Measurements from ENCODE around the gene TREX2.

TREX2 gene

GRCh38 chrX:153457827-153458466, 12.1 kb upstream of the TREX2 start:
- no peak overlapping the region for H3K4me3 ChIP-seq (ENCODE audit: low read depth, low read length)
- DNase-seq (ENCODE audit: low read depth), result no peak

GRCh38 chrX:153457136-153457825, 11.4 kb upstream of the TREX2 start:
- no peak overlapping the region for H3K4me3 ChIP-seq (ENCODE audit: low read depth, low read length)
- no peak for DNase-seq (ENCODE audit: low read depth)

DNA sequence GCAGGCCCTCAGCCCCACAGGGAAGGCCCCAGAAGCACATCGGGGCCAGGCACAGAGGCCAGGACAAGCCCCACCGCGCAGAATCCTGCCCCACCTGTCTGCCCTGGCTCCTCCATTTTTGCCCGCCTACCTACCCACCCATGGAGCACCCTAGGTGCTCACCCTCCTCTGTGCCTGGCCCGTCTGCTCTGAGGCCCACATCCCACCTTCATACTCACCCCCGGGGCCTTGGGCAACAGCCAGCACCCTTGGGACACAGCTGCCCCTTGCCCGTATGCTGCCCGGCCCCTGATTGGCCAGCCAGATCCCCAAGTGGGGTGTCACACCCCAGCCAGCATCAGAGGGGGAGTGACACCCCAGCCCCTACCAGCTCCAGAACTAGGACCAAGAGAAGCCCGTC, 10.8 kb upstream of the TREX2 start:
- H3K4me3 ChIP-seq (ENCODE audit: low read depth, low read length), result no peak overlapping the region
- DNase-seq (ENCODE audit: low read depth), result no peak

DNA sequence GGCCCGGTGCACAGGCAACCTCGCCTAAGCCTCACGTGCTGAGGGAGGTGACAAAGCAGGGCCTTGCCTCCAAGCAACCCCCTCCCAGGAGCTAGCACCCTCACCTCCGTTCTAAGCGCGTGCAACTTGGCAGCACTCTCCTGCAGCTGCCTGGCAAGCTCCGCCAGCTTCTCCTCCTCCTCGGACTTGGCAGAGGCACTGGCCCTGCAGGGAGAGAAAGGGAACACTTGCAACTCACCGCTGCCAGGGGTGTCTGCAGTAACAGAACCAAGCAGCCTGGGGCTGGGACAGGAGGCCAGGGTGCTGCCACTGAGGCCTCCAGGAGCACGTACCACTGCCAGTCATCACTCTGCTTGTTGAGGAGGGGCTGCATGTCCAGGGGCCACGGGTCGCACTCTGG, 10.3 kb upstream of the TREX2 start:
- H3K4me3 ChIP-seq (ENCODE audit: low read depth, low read length), result no peak overlapping the region
- DNase-seq (ENCODE audit: low read depth), result no peak

DNA sequence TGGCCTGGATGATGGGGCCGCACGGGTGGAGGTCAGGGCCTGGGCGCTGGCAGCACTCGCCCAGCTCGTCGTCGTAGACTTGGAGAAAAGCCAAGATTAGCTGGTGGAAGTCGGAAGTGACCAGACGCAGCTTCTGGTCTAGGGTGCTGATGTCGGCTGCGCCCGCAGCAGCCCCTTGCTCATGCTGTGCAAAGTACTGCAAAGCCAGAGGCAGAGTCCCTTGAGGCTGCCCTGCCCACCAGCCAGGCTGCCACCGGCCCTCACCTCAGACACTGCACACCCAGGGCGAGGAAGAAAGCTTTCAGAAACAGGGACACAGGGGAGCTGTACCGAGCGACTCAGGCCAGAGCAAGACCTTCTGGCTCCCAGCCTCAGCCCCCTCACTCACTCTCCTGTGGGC, 9.7 kb upstream of the TREX2 start:
- no peak for DNase-seq (ENCODE audit: low read depth)
- H3K4me3 ChIP-seq (ENCODE audit: low read depth, low read length), result no peak overlapping the region

DNA sequence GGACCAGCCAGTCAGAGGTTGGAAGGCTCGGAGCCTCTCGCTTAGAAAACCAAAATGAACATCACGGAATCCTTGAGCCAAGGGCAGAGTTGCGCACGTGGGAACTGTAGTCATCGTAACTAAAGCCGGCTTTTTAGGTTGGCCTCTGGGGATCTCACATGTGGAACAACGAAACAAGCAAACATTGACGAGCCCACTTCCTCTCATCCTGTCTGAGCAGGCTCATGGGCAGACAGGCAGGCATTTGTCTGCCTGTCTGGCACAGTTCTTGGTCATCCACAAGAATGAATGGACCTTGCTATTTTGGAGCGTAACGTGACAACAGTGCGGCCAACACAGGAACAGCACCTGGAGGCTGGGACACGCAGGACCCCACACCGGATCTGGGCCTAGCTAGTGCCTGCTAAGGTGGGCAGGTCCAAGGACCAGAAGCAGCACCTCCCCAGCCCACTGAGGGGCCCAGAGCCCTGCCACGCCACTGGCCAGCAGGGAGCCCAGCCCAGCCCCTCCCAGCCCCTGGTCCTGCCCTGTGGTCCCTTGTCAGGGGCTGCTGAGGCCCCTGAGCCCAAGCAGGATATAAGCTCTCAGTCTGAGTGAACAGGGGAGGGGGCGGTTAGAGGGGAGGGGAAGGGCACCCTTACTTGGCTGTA, 9.2 kb upstream of the TREX2 start:
- H3K4me3 ChIP-seq (ENCODE audit: low read depth, low read length), result no peak overlapping the region
- no peak for DNase-seq (ENCODE audit: low read depth)

DNA sequence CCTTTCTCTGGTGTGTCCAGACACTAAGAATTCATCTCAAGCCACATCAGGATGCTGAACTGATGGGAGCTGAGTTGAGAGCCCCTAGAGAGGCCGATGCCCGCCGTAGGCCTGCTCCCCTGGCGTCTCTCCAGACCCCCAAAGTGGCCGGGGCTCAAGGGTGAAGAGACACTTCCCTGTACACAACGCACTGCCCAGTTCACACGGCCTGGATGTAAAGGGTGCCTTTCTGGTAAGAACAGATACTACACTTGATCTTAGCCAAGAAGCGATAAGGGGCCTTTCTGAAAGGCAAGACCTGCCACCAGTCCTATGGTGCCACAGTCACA, 5.1 kb upstream of the TREX2 start:
- no peak for DNase-seq (ENCODE audit: low read depth)
- H3K4me3 ChIP-seq (ENCODE audit: low read depth, low read length), result no peak overlapping the region

DNA sequence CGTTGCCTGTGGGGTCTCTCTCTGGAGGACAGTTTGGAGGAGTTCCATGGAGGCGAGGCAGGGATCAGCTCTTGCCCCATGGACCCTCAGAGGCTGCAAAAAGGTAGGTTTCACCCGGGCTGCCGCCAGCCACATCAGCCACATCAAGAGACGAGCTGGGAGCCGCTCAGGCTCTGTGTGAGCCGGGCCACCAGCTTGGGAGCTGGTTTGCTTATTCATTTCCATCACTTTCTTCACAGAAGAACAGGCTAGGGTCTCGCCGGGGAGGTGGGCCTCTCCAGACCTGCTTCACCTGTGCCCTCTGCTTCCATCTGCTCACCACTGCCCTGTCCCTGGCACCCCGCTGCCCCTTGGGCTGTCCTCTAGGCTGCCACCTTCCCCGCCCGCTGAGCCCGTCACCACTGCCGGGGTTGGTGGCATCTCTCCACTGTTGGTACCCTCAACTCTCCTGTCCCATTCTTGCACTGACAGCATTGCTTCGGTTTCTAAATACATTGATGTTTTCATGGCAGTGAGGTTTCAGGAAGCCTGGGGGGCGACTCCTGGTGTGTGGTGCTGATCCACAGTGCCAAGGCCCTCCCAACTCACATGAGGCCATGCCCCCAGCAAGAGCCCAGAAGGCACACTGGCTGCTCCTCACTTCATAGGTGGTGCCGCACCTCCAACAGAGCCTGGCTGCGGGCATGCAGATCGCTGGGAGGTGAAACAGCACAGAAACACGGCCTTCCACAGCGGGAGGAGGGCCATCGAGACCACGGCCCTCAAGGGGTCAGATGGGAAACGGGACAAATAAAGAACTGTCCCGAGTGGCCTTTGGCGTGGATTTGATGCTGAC, 4.5 kb upstream of the TREX2 start:
- no peak for DNase-seq (ENCODE audit: low read depth)
- H3K4me3 ChIP-seq (ENCODE audit: low read depth, low read length), result no peak overlapping the region

DNA sequence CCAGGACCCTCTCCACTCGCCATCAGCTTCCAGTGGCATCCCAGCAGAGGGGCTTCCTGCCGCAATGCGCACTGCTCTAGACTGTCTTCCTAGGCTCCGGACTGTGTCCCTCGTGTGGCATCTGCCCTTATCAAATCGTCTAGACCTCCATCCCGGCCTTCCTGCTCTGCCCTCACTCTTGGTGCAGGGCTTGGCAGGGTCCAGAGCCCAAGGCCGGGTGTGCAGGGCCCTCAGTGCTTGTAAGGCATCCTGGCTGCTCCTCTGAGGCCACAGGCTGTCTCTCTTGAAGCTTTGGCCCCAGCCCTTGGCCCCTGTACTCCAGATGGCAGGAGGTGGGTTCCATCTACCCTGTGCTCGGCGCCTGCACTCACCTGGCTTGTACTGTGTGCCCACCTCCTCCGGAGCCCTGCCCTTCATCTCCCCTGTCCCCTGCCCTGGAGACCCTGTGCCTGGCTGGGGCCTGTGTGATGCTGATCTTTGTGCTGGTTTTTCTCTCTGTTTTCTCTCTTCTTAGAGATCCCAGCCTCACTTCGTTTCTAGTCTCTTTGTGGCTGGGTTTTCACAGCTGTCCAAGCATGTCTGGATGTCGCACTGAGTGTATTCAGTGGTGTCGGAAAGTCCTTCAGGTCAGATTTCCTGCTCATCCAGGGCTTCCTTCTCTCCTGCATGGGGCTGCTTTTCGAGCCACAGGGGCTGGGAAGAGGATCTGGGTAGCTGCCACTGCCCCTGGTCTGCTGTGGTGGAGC, 3.7 kb upstream of the TREX2 start:
- no peak for DNase-seq (ENCODE audit: low read depth)
- no peak overlapping the region for H3K4me3 ChIP-seq (ENCODE audit: low read depth, low read length)

- H3K4me3 ChIP-seq (ENCODE audit: low read depth, low read length), result no peak overlapping the region
- no peak for DNase-seq (ENCODE audit: low read depth)
Observed at GRCh38 chrX:153448556-153449367, 2.9 kb upstream of the TREX2 start.

DNA sequence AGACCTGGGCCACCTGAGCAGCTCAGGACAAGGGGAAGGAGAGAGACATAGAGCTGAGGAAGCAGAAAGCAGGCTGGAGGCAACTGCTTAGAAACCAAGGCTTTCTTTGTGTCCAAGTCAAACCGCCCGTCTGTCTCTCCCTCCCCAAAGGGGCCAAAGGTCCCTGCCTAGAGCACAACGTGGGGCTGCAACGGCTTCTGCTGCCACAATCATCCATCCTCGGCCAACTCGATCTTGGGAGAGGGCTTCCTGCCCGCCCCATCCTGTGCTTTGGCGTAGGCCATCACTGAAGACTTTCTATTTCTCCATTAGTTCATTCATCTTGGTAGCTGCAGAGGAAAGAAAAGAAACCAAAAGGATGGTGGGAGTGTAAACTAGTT, 1.7 kb upstream of the TREX2 start:
- H3K4me3 ChIP-seq (ENCODE audit: low read depth, low read length), result no peak overlapping the region
- DNase-seq (ENCODE audit: low read depth), result no peak

GRCh38 chrX:153446950-153447580, 1.2 kb upstream of the TREX2 start:
- no peak overlapping the region for H3K4me3 ChIP-seq (ENCODE audit: low read depth, low read length)
- DNase-seq (ENCODE audit: low read depth), result no peak

GRCh38 chrX:153446636-153446936, 730 bp upstream of the TREX2 start:
- no peak overlapping the region for H3K4me3 ChIP-seq (ENCODE audit: low read depth, low read length)
- DNase-seq (ENCODE audit: low read depth), result no peak

DNA sequence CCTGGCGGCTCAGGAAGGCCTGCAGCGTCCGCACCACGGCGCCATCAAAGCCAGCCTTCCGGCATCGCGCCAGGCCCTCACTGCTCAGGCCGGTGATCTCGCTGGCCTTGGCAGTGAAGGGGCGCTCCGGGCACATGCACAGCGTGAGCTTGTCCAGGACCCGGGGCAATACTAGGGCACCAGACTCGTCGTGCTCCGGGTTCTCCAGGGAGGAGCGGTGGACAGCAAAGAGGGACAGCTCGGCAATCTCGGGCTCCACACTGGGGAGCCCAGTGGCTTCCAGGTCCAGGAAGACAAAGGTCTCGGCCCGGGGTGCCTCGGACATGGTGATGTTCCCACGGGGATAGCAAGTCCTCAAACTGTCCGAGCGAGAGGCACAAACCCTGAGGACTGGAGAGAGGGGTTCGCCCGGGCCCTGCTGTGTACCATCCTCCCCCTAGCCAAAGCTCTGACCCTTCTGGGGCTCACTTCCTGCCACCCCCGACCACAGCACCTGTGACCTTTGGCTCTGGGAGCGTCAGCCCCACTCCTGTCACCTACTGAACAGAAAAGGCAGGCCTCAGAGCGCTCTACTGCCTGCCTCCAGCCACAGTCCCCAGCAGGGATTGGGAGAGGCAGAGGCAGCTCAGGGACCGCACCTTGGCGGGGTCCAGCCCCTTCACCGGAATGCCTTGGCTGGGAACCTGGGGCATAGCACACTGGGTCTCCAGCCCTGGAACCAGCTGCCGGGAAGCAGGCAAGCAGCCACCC, 575 bp downstream of the TREX2 start:
- H3K4me3 ChIP-seq (ENCODE audit: low read depth, low read length), result no peak overlapping the region
- DNase-seq (ENCODE audit: low read depth), result no peak

DNA sequence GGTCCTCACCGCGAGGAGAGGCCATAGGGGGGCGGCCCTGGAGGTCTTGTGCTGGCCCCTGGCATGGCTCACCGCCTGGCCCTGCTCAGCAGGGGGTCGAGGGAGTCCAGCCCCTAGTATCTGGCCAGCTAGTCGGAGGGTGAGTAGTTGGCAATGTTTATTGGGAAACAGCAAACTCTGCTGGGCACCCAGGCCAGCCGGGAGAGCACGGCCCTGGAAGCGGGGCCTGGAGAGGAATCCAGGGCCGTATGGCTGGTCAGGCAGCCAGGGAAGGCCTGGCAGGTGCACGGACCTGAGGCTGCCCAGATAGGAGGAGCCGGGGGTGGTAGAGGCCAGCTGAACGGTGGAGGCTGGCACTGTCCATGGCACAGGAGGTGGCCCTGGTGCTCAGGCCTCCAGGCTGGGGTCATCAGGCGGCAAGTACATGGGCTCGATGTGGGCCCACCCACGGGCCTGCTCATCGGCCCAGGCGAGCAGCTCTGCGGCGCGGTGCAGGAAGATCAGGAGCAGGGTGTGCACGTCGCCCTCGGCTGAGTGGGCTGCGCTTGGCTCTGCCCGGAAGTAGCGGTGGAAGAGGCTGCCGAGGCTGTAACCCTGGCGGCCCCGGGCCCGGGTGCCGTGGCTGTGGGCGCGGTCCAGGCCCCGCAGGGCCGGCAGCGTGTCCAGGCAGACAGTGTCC, 1.4 kb downstream of the TREX2 start:
- DNase-seq (ENCODE audit: low read depth), result no peak
- no peak overlapping the region for H3K4me3 ChIP-seq (ENCODE audit: low read depth, low read length)

DNA sequence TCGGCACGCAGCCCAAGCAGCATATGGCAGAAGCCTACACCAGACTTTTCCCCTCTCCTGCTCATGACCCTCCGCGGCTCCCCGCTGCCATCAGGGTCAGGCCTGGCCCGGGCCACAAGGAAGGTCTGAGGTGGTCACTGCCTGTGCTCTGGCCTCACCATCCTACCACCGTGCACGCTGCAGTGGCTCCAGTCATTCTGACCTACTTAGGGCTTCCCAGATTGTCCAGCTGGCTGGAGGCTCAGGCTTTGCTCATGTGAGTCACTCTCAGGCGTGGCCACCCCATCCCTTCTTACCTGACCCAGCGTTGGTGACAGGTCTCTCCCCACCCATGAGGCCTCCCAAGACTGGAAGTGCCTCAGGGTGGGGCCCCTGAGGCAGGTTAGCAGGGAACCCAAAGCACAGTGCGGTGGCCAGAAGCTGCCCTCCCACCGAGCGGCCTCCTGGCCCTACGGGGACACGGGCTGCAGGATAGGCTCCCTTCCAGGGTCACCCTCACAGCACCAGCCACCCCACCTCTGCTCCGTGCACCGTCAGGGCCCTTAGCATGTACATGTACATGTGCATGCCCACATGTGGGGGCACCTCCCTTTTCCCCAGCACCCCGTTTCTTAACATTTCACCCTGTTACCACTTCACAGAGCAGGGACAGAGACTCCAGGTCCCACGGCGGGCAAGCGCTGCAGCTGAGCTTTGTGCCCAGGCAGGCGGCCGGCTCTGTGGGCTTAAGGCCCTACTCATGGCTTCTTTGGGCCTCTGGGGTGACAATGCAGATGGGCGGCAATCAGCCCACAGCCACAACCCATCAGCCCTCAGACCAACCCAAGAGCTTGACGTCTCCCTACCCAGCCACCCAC, 2.2 kb downstream of the TREX2 start:
- no peak overlapping the region for H3K4me3 ChIP-seq (ENCODE audit: low read depth, low read length)
- no peak for DNase-seq (ENCODE audit: low read depth)

DNA sequence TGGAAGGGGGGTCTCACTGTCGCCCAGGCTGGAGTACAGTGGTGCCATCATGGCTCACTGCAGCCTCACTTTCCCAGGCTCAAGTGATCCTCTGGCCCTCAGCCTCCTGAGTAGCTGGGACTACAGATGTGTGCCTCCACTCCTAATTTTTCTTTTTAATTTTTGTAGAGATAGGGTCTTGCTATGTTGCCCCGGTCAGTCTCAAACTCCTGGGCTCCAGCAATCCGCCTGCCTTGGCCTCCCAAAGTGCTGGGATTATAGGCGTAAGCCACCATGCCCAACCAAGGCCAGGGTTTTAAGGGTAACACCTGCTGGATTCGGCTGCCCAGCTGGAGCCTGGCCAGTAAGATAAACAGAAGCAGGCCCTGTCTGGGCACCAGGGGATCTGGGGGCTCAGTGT, 3.4 kb downstream of the TREX2 start:
- no peak for DNase-seq (ENCODE audit: low read depth)
- H3K4me3 ChIP-seq (ENCODE audit: low read depth, low read length), result no peak overlapping the region
